GM12801 (cell line): ENCODE results near the gene PRR30.

Experiments
- CTCF ChIP-seq: IDR thresholded peaks from one replicate; pipeline ENCODE4 v1.5.1; 2011; ENCODE audit warnings: control low read depth; ENCODE audit not compliant: insufficient read length; ENCODE audit errors: extremely low read depth

Gene PRR30

DNA sequence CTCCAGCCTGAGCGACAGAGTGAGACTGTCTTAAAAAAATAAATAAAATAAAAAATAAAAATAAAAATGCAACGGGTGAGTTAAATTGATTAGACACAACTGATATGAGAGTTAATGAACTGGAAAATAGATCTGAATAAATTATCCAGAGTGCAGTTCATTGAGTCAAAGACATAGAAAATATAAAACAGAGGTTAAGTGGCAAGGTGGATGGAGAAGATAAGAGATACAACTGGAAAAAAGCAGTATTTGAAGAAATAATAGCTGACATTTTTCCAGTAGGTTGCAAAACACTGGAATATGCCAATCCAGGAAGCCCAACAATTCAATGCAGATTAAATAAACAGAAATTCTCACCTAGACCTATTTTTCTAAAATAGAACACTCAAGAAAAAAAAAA lies 31.0 kb downstream of the PRR30 start:
- no peak for TF ChIP-seq CTCF

DNA sequence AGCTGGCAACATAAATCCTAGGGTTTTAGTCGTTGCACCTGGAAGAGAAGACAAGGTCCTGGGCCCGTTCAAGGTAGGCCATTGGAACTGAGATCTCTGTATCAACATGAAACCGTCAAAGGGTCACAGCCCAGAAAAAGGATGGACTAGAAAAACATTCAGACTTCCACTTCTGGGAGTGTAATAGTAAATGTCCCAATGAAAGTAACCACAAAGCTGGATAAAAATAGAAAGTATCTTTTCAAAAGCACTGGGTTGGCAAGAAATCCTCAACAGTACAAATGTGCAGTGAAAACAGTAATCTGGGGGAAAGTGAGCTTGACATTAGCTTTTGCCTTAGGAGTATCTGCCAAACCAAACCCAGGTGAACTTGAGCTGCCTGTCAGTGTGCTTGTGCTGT lies 33.2 kb downstream of the PRR30 start:
- no peak for TF ChIP-seq CTCF

GRCh38 chr2:27102329-27102728 lies 36.9 kb downstream of the PRR30 start:
- TF ChIP-seq CTCF = no peak

DNA sequence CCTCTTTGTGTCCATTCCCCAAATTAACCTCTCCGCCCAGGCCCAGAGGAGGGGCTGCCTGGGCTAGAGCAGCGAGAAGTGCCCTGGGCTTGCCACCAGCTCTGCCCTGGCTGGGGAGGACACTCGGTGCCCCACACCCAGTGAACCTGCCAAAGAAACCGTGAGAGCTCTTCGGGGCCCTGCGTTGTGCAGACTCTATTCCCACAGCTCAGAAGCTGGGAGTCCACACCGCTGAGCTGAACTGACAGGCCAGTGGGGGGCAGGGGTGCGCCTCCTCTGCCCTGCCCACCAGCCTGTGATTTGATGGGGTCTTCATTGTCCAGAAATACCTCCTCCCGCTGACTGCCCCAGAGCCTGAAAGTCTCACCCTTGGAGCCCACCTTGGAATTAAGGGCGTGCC lies 39.2 kb downstream of the PRR30 start:
- no peak for TF ChIP-seq CTCF

- TF ChIP-seq CTCF = no peak
Measured at GRCh38 chr2:27099334-27099955, 39.8 kb downstream of the PRR30 start.

DNA sequence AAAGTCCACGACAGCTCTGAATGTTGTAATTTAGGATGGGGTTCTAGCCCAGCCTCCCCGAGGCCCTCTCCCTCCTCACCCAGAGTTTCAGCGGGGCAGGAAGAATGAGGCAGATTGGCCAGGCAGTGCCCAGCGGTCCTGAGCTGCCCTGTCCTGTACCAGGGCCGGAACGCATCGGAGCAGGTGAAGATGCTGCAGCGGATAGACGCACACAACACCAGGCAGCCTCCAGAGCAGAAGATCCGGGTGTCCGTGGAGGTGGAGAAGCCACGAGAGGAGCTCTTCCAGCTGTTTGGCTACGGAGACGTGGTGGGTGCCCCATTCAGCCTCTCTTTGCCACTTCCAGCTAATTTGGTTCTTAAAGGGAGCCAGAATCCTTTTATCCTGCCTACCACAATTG lies 41.9 kb downstream of the PRR30 start:
- TF ChIP-seq CTCF = no peak

- TF ChIP-seq CTCF = no peak
Measured at GRCh38 chr2:27096748-27097297, 42.4 kb downstream of the PRR30 start.
